ENCODE data around the gene AP5M1.
"Not testable (repeated sequence)": the region's sequence is repeated elsewhere in the genome, so short reads cannot be mapped to it uniquely, and the experiment has no call there.

Gene AP5M1

GRCh38 chr14:57291692-57292647, 23.2 kb downstream of the AP5M1 start:
- DNase-seq (ENCODE audit: low read depth), result no peak

GRCh38 chr14:57293866-57294837, 25.4 kb downstream of the AP5M1 start:
- DNase-seq (ENCODE audit: low read depth), result no peak

- no peak for DNase-seq (ENCODE audit: low read depth)
These were observed 26.5 kb downstream of the AP5M1 start for GRCh38 chr14:57295239-57295638.

DNA sequence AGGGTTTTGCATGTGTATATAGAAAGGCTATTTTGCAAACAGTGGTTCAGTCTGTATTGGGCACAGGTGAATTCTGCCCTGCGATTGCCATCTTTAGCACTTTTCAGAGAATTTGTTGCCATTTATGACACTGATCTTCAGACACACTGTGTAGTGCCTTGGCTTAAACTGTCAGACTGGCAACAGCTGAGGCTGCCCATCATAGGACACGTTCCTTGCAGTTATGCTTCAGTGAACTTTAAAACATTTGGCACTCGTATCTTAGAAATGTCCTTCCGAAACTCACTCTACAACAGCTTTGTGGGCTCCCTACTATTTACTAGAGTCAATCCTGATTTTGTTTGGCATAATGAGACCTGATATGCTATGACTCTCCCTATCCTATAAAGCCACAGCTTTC, 29.1 kb downstream of the AP5M1 start:
- no peak for DNase-seq (ENCODE audit: low read depth)

DNA sequence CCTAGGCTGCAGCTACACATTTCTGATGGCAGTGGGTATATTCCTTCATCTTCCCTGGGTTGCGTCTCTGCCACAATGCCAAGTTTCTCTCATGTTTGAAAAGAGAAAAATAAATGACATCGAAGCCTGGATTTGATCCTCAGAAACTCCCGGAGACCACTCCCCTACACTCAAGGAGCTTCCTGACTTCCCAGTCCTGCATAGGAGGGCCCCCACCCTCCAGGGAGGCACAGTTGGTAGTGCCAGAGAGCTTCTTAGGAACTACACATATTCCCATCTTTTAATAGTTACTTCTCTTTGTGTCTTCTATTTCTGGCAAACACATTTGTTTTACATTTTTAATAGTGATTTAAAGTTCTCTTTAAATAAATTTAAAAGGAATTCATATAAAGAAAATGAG, 30.7 kb downstream of the AP5M1 start:
- DNase-seq (ENCODE audit: low read depth), result no peak

- DNase-seq (ENCODE audit: low read depth), result no peak
These were observed 34.1 kb downstream of the AP5M1 start for GRCh38 chr14:57302883-57303282.

- no peak for DNase-seq (ENCODE audit: low read depth)
These were observed 45.8 kb downstream of the AP5M1 start for GRCh38 chr14:57314396-57315089.

GRCh38 chr14:57317248-57317833, 48.6 kb downstream of the AP5M1 start:
- DNase-seq (ENCODE audit: low read depth), result peak; percentile 62

DNA sequence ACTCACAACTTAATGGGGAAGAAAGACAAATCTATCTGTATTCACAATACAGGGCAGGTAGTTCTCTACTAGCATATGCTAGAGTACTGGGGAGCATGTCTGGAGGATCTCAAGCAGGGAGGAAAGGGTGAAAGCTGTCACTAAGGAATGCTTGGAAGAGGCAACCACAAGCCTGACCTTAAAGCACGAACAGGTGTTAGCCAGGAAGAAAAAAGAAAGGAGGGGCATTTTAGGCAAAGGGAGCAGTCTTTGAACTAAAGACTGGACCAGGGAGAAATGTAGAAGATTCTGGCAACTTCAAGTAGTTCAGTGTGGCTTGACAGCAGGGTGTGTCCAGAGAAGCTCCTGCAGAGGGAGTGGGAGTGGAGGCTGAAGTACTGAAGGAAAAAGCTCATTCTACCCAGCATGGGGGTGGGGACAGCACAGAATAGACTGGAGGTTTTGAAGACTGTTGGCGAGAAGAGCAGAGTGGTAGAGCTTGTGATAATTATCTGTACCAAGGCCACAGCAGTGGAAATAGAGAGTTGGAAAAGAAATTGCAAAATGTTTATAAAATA, 50.9 kb downstream of the AP5M1 start:
- no peak for DNase-seq (ENCODE audit: low read depth)

- DNase-seq (ENCODE audit: low read depth), result no peak
These were observed 55.0 kb downstream of the AP5M1 start for GRCh38 chr14:57323721-57324120.

GRCh38 chr14:57326253-57326652, 57.5 kb downstream of the AP5M1 start:
- DNase-seq (ENCODE audit: low read depth), result no peak

GRCh38 chr14:57329833-57330232, 61.1 kb downstream of the AP5M1 start:
- DNase-seq (ENCODE audit: low read depth), result no peak

DNA sequence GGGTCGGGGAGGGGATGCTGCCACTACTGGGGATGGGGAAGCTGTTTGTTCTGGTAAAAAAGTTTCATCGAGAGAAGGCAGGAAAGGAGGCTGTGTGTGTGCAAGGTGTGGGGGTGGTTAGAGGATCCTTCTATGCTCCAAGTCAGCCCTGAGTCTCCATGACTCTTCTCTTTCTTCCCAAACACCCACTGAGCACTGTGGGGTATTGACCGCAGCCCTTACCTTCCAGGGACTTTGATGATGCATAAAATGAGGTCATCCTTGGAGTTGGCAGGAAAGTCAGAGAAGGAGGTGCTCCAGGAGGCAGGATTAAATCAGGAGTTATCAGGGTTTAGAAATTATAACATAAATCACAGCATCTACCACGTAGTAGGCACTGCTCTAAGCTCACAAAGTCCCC, 63.7 kb downstream of the AP5M1 start:
- not testable (repeated sequence) for DNase-seq (ENCODE audit: low read depth)

- not testable (repeated sequence) for DNase-seq (ENCODE audit: low read depth)
These were observed 65.0 kb downstream of the AP5M1 start for GRCh38 chr14:57333726-57334125.

- DNase-seq (ENCODE audit: low read depth), result not testable (repeated sequence)
These were observed 75.0 kb downstream of the AP5M1 start for GRCh38 chr14:57343545-57344297.

GRCh38 chr14:57345106-57345505, 76.3 kb downstream of the AP5M1 start:
- DNase-seq (ENCODE audit: low read depth), result no peak

- DNase-seq (ENCODE audit: low read depth), result no peak
These were observed 78.0 kb downstream of the AP5M1 start for GRCh38 chr14:57346741-57347140.
